ENCODE results near the gene SMPD4.
"Not testable (repeated sequence)": the region's sequence is repeated elsewhere in the genome, so short reads cannot be mapped to it uniquely, and the experiment has no call there.

SMPD4 gene

GRCh38 chr2:130157825-130158514 lies 23.4 kb downstream of the SMPD4 start:
- DNase-seq (ENCODE audit: low read depth, low spot score): not testable (repeated sequence)

- not testable (repeated sequence) for DNase-seq (ENCODE audit: low read depth, low spot score)
Observed at GRCh38 chr2:130157354-130157753, 24.0 kb downstream of the SMPD4 start.

- no peak for DNase-seq (ENCODE audit: low read depth, low spot score)
Observed at GRCh38 chr2:130156624-130157004, 24.8 kb downstream of the SMPD4 start.

GRCh38 chr2:130155956-130156623 lies 25.3 kb downstream of the SMPD4 start:
- peak; percentile 76 for DNase-seq (ENCODE audit: low read depth, low spot score)

- DNase-seq (ENCODE audit: low read depth, low spot score): no peak
Observed at GRCh38 chr2:130154773-130155765, 26.3 kb downstream of the SMPD4 start.

DNA sequence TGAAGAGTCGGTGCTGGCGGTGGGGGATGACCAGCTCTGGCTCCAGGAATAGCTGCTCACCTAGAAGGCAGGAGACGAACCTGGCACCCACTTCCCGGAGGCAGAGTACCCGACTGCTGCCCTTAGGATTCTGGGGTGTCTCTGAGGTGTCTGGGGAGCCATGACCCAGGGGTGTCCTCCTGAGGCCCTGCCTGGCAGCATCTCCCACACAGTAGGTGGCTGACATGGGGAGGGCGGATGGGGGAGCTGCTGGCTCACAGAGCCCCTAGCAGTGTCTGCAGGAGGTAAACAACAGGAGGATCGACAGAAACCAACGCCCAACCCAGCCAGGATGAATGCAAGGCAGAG lies 27.0 kb downstream of the SMPD4 start:
- not testable (repeated sequence) for DNase-seq (ENCODE audit: low read depth, low spot score)

GRCh38 chr2:130153721-130154422 lies 27.5 kb downstream of the SMPD4 start:
- not testable (repeated sequence) for DNase-seq (ENCODE audit: low read depth, low spot score)

GRCh38 chr2:130152816-130153595 lies 28.4 kb downstream of the SMPD4 start:
- no peak for DNase-seq (ENCODE audit: low read depth, low spot score)

DNA sequence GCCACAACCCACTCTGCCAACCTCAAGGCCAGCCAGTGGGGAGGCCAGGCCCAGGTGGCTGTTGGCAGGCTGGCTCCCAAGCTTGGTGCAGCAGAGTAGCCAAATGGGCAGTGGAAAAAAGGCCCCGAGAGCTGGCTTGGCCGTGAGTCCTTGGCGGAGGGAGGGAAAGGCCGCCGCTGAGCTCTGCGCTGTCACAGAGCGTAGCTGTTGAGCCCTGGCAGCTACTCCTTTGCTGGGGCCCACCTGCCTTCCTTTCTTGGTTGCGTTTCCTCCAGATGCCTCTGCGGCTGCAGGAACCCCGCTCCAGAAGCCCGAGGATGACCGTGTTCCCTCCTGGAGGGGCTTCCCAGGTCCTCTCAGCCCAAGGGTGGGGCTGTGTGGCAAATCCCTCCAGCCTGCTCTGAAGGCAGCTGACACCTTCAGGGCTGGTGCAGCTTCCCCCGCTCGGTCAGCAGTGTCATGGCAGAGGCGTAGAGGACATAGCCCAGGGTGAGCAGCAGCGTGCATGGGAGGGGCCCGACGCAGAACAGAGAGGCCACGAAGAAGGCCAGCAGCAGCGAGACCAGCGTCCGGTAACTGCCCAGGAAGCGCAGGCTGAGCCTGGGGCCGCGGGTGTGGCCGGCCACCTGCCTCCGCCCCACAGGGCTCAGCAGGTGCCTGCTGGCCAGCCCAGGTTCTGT lies 29.1 kb downstream of the SMPD4 start:
- not testable (repeated sequence) for DNase-seq (ENCODE audit: low read depth, low spot score)

DNA sequence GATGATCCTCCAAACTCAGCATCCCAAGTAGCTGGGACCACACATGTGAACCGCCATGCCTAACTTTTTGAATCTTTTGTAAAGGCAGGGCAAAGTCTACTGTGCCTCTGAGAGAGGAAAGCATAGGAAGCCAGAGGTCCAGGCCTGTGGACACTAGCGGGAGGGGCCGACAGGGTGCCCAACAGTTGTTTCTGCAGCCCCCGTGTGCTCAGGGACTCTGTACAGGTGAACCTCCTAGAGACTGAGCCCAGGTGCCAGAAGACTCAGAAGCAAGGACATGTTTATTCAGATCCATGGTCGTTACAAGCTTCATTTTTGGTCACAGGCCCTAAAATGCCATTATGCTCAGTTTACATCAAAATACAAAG lies 30.3 kb downstream of the SMPD4 start:
- not testable (repeated sequence) for DNase-seq (ENCODE audit: low read depth, low spot score)

DNA sequence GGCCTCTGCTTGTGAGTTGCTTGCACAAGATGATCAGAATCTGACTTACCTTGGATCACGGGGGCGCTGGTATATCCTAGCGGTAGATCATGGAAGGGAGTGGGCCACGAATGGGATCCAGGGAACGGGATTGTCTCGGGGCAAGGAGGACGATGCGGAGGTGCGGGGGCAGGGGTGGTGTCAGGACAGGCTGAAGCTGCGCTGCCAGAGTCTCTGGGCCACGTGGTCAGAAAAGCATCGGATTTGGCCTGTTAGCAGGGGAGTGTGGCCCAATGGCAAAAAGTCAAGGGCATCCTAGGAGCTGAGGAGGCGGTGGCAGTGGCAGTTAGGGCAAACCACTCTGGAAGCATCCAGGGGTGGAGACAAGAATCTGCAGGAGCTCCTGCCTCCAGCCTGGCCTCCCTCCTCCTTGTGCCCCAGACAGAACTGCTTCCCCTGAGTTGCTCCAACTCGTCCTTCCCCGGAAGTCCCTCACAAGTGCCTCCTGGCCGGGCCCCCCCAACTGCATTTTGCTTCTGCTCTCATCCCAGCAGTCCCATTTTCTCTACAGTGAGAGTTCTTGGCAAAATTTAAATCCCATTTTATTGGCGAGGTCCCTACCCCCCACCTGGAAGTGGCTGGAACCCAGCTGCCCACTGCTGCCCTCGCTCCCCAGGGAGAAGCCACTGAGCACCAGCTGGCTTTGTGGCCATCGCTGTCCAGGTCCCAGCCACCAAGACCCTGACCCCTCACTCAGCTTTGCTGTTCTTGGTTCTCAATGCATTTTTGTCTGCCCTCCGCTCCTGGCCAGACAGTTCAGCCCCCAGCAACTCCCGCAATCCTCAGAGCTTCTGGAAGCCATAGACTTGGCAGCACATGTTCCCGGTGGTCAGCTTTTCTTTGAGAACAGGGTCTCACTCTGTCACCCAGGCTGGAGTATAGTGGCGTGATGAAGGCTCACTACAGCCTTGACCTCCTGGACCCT lies 30.9 kb downstream of the SMPD4 start:
- no peak for DNase-seq (ENCODE audit: low read depth, low spot score)

DNA sequence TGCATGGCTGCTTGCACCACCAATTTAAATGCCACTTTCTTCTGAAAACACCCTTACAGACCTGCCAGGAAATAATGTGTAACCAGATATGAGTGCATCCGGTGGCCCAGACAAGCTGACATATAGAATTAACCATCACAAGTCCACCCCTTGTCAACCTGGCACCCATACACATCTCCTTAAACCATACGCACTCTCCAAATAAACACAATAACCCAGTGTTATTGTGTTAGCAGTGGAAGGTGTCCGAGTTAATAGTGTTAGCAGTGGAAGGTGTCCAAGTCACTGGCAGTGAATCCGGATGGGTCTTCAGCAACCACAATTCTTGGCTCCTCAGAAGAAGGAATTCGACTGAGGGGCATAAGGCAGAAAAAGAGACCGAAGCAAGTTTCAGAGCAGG lies 32.9 kb downstream of the SMPD4 start:
- not testable (repeated sequence) for DNase-seq (ENCODE audit: low read depth, low spot score)

DNA sequence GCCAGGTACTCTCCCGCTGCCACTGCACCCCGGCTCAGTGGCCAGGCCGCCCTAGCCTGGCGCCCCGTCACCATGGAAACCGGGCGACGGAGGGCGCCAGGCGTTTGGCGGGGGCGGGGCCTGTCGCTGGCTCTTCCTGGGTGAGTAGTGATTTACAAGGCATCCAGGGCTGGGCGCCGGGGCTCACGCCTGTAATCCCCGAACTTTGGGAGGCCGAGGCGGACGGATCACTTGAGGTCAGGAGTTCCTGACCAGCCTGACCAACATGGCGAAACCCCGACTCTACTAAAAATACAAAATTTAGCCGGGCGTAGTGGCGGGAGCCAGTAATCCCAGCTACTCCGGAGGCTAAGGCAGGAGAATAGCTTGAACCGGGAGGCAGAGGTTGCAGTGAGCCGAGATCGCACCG lies 36.4 kb downstream of the SMPD4 start, which contains the start of gene CCDC74B:
Gene CCDC74B, minus strand, starts transcription at position 107 of the 409 bp plus-strand sequence. CDS start 116 bp downstream, outside the sequence.
- peak; percentile 69 for DNase-seq (ENCODE audit: low read depth, low spot score)

- DNase-seq (ENCODE audit: low read depth, low spot score): not testable (repeated sequence)
Observed at GRCh38 chr2:130143266-130144039, 37.9 kb downstream of the SMPD4 start.

GRCh38 chr2:130142396-130143265 lies 38.8 kb downstream of the SMPD4 start:
- DNase-seq (ENCODE audit: low read depth, low spot score): not testable (repeated sequence)

- DNase-seq (ENCODE audit: low read depth, low spot score): not testable (repeated sequence)
Observed at GRCh38 chr2:130141645-130142370, 39.6 kb downstream of the SMPD4 start.

Data from ELF-1 (cell line).